ENCODE data around the gene LYL1.

The LYL1 gene

GRCh38 chr19:13050274-13050673, 52.4 kb downstream of the LYL1 start:
- TF ChIP-seq, protein P1, sequence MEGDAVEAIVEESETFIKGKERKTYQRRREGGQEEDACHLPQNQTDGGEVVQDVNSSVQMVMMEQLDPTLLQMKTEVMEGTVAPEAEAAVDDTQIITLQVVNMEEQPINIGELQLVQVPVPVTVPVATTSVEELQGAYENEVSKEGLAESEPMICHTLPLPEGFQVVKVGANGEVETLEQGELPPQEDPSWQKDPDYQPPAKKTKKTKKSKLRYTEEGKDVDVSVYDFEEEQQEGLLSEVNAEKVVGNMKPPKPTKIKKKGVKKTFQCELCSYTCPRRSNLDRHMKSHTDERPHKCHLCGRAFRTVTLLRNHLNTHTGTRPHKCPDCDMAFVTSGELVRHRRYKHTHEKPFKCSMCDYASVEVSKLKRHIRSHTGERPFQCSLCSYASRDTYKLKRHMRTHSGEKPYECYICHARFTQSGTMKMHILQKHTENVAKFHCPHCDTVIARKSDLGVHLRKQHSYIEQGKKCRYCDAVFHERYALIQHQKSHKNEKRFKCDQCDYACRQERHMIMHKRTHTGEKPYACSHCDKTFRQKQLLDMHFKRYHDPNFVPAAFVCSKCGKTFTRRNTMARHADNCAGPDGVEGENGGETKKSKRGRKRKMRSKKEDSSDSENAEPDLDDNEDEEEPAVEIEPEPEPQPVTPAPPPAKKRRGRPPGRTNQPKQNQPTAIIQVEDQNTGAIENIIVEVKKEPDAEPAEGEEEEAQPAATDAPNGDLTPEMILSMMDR (IDR thresholded peaks at IDR 0.05; ENCODE audit: low read depth, low read length), result no peak
- H3K27me3 ChIP-seq, result no peaks in the 10 kb centered on the region
- H3K4me1 ChIP-seq, result peaks cover 33% of the 10 kb centered on the region

More at GRCh38 chr19:13050274-13050673, 52.4 kb downstream of the LYL1 start:
- Histone ChIP-seq H3K9me3 (no peaks in the 10 kb centered on the region), H3K4me3 (ENCODE audit: low read depth, low read length) (no peak overlapping the region), H3K36me3 (no peaks in the 10 kb centered on the region)
- no peak for DNase-seq

All from BE2C (cell line).